Liver (tissue), 3 donors: ENCODE results near the gene KLK2.

Experiments
- CTCF ChIP-seq: fragments of 150-350 bp; IDR thresholded peaks from 2 replicates; pipeline ENCODE4 v1.5.1; 2017; ENCODE audit warnings: improper control_type of control experiment, low read depth, low read length; ENCODE audit not compliant: missing input control
- MAX ChIP-seq: IDR thresholded peaks from 2 replicates; pipeline ENCODE4 v1.6.1; 2016; ENCODE audit warnings: antibody characterized with exemption
- SP1 ChIP-seq: IDR thresholded peaks from 2 replicates; pipeline ENCODE4 v1.6.1; 2018; ENCODE audit warnings: antibody characterized with exemption, mild to moderate bottlenecking
- donor health status: healthy.
- donor health status: healthy.

GRCh38 chr19:50899569-50899968 is 26.3 kb downstream of the KLK2 start:
- no peak for TF ChIP-seq MAX
- TF ChIP-seq CTCF, result no peak
- TF ChIP-seq SP1, result no peak
